ENCODE results near the gene SERF1A.
"Not testable (repeated sequence)": the region's sequence is repeated elsewhere in the genome, so short reads cannot be mapped to it uniquely, and the experiment has no call there.

The SERF1A gene

GRCh38 chr5:70900533-70901271, at the start of gene SERF1A:
TSS of gene SERF1A (plus strand) at chr5:70900669. CDS start at chr5:70900870, 201 bp downstream.
- DNase-seq (ENCODE audit: low read depth) = not testable (repeated sequence)

GRCh38 chr5:70866778-70867177, 33.7 kb upstream of the SERF1A start:
- DNase-seq (ENCODE audit: low read depth) = not testable (repeated sequence)

- not testable (repeated sequence) for DNase-seq (ENCODE audit: low read depth)
Observed at GRCh38 chr5:70870626-70871025, 29.8 kb upstream of the SERF1A start.

GRCh38 chr5:70896076-70896475, 4.4 kb upstream of the SERF1A start:
- DNase-seq (ENCODE audit: low read depth) = not testable (repeated sequence)

GRCh38 chr5:70901272-70901571, 753 bp downstream of the SERF1A start:
- not testable (repeated sequence) for DNase-seq (ENCODE audit: low read depth)

DNA sequence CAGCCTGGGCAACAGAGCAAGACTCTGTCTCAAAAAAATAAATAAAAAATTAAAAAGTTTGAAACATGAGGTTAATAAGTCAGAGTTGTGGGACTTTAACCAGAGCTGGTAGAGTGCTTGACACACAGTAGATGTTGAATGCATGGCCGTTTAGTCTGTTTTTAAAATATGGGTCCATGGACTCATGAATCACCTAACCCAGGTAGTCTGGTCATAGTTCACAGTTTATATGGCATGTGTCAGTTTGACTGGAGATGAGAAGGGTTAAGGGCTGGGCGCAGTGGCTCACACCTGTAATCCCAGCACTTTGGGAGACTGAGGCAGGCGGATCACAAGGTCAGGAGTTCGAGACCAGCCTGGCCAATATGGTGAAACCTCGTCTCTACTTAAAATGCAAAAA, 6.2 kb downstream of the SERF1A start:
- DNase-seq (ENCODE audit: low read depth) = not testable (repeated sequence)

GRCh38 chr5:70916829-70917228, 16.4 kb downstream of the SERF1A start:
- not testable (repeated sequence) for DNase-seq (ENCODE audit: low read depth)

GRCh38 chr5:70925211-70925562, 24.7 kb downstream of the SERF1A start:
- not testable (repeated sequence) for DNase-seq (ENCODE audit: low read depth)

DNA sequence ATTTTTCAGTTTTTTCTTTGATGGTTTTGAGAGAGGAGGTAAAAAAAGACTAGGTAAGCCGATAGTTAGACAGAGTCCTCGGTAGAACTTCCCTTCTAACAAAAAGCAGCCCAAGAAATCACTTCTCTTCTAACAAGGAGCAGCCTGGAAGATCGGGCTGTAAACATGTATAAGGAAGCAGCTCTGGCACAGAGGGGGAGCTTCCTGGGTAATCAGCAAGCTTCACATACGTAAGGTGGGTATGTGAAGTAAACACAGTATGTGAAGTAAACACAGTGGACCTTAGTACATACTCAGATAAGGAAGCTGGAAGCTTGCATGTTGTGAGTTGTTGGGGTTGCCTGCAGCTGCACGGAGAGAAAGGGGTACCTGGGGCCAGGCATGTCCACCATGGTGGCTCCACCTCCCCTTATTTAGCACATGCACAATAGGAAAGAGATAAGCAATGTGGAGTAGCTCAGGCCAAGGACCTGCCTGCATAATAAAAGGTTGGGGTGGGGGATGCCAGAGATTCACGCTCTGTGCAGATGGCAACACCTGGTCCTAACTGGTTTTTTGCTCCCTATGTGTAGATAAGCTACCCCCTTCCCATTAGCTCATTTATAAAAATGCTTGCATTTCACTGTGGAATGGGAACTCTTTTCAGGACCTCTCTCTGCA, 31.4 kb downstream of the SERF1A start:
- DNase-seq (ENCODE audit: low read depth) = not testable (repeated sequence)

DNA sequence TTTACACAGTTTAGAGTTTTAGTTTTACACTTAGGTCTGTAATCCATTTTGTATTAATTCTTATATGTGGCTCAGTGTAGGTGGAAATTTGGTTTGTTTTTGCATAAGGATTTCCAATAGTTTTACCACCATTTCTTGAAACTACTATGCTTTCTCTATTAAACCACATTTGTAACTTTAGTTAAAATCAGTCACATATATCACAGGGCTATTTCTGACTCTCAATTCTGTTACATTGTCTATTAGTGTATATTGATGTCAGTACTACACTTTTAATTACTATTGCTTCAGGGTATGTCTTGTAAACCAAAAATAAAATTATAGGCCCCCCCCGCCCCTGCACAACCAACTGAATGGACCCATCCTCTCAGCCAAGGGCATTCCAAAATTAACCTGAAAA, 32.1 kb downstream of the SERF1A start:
- DNase-seq (ENCODE audit: low read depth) = not testable (repeated sequence)

GRCh38 chr5:70953068-70953467, 52.6 kb downstream of the SERF1A start:
- DNase-seq (ENCODE audit: low read depth) = not testable (repeated sequence)
